T-helper 1 cell (primary cell): ENCODE data around the gene NR4A1.

ENCODE experiments used
- DNase-seq, 5 donors: peaks; one replicate each; pipeline ENCODE4 v3.0.0-alpha.2; 2012 to 2020
- total RNA-seq, 4 donors: gene quantifications; one replicate each; lab custom pipeline; 2026; lab: John Stamatoyannopoulos, UW

NR4A1 gene
- total RNA-seq: 199 to 439 (median 287) reads per million in 4 donors

GRCh38 chr12:52050758-52051541 is at the start of gene NR4A1:
TSS of gene NR4A1 (plus strand) at chr12:52051442. CDS start at chr12:52054329, 2,887 bp downstream.
- peak; percentile 94 to 100 (median 99) for DNase-seq

GRCh38 chr12:52003016-52003550 is 48.2 kb upstream of the NR4A1 start:
- DNase-seq: no peak

GRCh38 chr12:52003591-52003990 is 47.7 kb upstream of the NR4A1 start:
- no peak for DNase-seq

GRCh38 chr12:52004042-52004648 is 47.1 kb upstream of the NR4A1 start:
- DNase-seq: no peak

GRCh38 chr12:52005218-52005902 is 45.9 kb upstream of the NR4A1 start:
- DNase-seq: no peak

GRCh38 chr12:52005903-52006703 is 45.1 kb upstream of the NR4A1 start:
- no peak for DNase-seq

GRCh38 chr12:52006726-52007157 is 44.5 kb upstream of the NR4A1 start, which contains the start of gene TAMALIN:
TSS of gene TAMALIN (plus strand) at chr12:52006946. CDS start at chr12:52007020, 74 bp downstream.
- peak; percentile 53 to 87 (median 77) for DNase-seq

GRCh38 chr12:52007158-52007921 is 43.9 kb upstream of the NR4A1 start:
- peak; percentile 33 to 60 (median 51) for DNase-seq

GRCh38 chr12:52007982-52008510 is 43.2 kb upstream of the NR4A1 start:
- DNase-seq: no peak

- no peak for DNase-seq
These were observed 42.0 kb upstream of the NR4A1 start for GRCh38 chr12:52009081-52009751.

- DNase-seq: no peak
These were observed 41.1 kb upstream of the NR4A1 start for GRCh38 chr12:52010152-52010622.

- no peak for DNase-seq
These were observed 40.3 kb upstream of the NR4A1 start for GRCh38 chr12:52010692-52011601.

- DNase-seq: no peak
These were observed 39.5 kb upstream of the NR4A1 start for GRCh38 chr12:52011602-52012214.

GRCh38 chr12:52013626-52014310 is 37.5 kb upstream of the NR4A1 start:
- no peak for DNase-seq

- no peak for DNase-seq
These were observed 36.4 kb upstream of the NR4A1 start for GRCh38 chr12:52014567-52015530.

GRCh38 chr12:52015532-52016041 is 35.7 kb upstream of the NR4A1 start:
- DNase-seq: no peak
